ENCODE measurements around the gene AIG1.
A peak's percentile ranks its signal among the peaks of the same experiment; 100 is the strongest.

GRCh38 chr6:143026696-143027449 is 33.8 kb upstream of the AIG1 start:
- TF ChIP-seq CTCF (conservative IDR thresholded peaks at IDR 0.05; ENCODE audit: low read length): peak; percentile 92
- TF ChIP-seq EZH2phosphoT487 (IDR thresholded peaks at IDR 0.05; ENCODE audit: borderline replicate concordance, low read depth, low read length): no peak
